CD4-positive, alpha-beta T cell (primary cell): Measurements from ENCODE around the gene TMEM132C. TPM values are rescaled to one million over a fixed set of nuclear protein-coding genes. Genes with fewer than 3 reads are reported as not detected.

Source experiments
- ATAC-seq: fragments of 200-7000 bp; cut with Tn5 transposase; one replicate; pipeline ENCODE4 v1.10.0; 2022; ENCODE audit warnings: mild to moderate bottlenecking; ENCODE audit not compliant: poor library complexity
- CTCF ChIA-PET: fragments of 350-600 bp; sonication (Branson Sonifier 250); formaldehyde crosslinking; loops from one replicate; lab custom pipeline; 2021; ENCODE audit warnings: antibody characterized with exemption, inconsistent platforms; lab: Charles Lee
- POLR2A ChIA-PET: fragments of 350-600 bp; sonication (Branson Sonifier 250); formaldehyde crosslinking; loops from one replicate; lab custom pipeline; 2021; ENCODE audit warnings: antibody characterized with exemption, inconsistent platforms; lab: Charles Lee
- DNase-seq, 14 experiments: peaks; one replicate each; pipeline ENCODE4 v3.0.0-alpha.2; 2013 to 2020; ENCODE audit warnings: mixed read lengths in 2 of 14
- H3K27ac ChIP-seq, 2 donors: one replicate each; pipeline versions ENCODE4 v1.5.1 to v1.7.0; 2013; ENCODE audit warnings: low read length in 2 of 2, low read depth in 1 of 2, mild to moderate bottlenecking in 1 of 2
- H3K27me3 ChIP-seq, 2 experiments: 1 replicate in 1 of 2; 2 replicates in 1 of 2; pipeline versions ENCODE4 v1.6.1 to v1.7.0; 2013; ENCODE audit warnings: low read length in 2 of 2, control low read depth in 1 of 2, mild to moderate bottlenecking in 1 of 2, moderate library complexity in 1 of 2; ENCODE audit not compliant: insufficient read depth in 2 of 2, control insufficient read depth in 1 of 2
- H3K36me3 ChIP-seq: one replicate; pipeline ENCODE4 v1.6.1; 2013; ENCODE audit warnings: low read length, control low read depth; ENCODE audit not compliant: insufficient read depth
- H3K4me1 ChIP-seq: one replicate; pipeline ENCODE4 v1.6.1; 2013; ENCODE audit warnings: low read length, control low read depth; ENCODE audit not compliant: insufficient read depth
- H3K4me3 ChIP-seq: one replicate; pipeline ENCODE4 v1.5.1; 2013; ENCODE audit warnings: mild to moderate bottlenecking, low read length, moderate library complexity
- H3K9me3 ChIP-seq, 2 experiments: 1 replicate in 1 of 2; 2 replicates in 1 of 2; pipeline versions ENCODE4 v1.6.1 to v1.7.0; 2013; ENCODE audit warnings: low read length in 2 of 2, mild to moderate bottlenecking in 2 of 2, control low read depth in 1 of 2, moderate library complexity in 1 of 2; ENCODE audit not compliant: control insufficient read depth in 1 of 2, insufficient read depth in 1 of 2
- H3K27ac Mint-ChIP-seq: one replicate; pipeline ENCODE4 v1.8.0; 2020; ENCODE audit warnings: mixed read lengths
- H3K27me3 Mint-ChIP-seq: one replicate; pipeline ENCODE4 v1.8.0; 2021; ENCODE audit warnings: mixed read lengths
- H3K36me3 Mint-ChIP-seq: one replicate; pipeline ENCODE4 v1.8.0; 2021; ENCODE audit warnings: low read depth, mixed read lengths
- H3K4me1 Mint-ChIP-seq: one replicate; pipeline ENCODE4 v1.8.0; 2021; ENCODE audit warnings: low read depth, mixed read lengths
- H3K4me3 Mint-ChIP-seq: one replicate; pipeline ENCODE4 v1.8.0; 2020; ENCODE audit warnings: mild to moderate bottlenecking, mixed read lengths
- H3K9me3 Mint-ChIP-seq: one replicate; pipeline ENCODE4 v1.8.0; 2020; ENCODE audit warnings: mixed read lengths
- CTCF ChIP-seq: fragments of 200-600 bp; IDR thresholded peaks from one replicate; pipeline ENCODE4 v1.8.0; 2022; ENCODE audit warnings: antibody characterized with exemption, mild to moderate bottlenecking
- intact Hi-C, 2 experiments: fragments of 100-400 bp; cut with DNase I in 1 of 2; cut with micrococcal nuclease in 1 of 2; formaldehyde crosslinking; loops; one replicate each; pipeline versions ENCODE4 v1.15.1 to v1.9.0; 2023 to 2025; cut with DNase I, micrococcal nuclease
- total RNA-seq, 174 experiments: library from RNA in 2 of 174; stranded (reverse) in 2 of 174; gene quantifications; one replicate each; pipeline ENCODE4 v1.2.3 and lab custom pipeline; 2021 to 2026

The TMEM132C gene
- total RNA-seq, 2 experiments from 2014 or later = not detected

- Histone ChIP-seq H3K4me3 (no peak overlapping the region), H3K27ac (no peak overlapping the region), H3K4me1 (no peaks in the 10 kb centered on the region), H3K27me3 (peaks cover 37 to 45% of the 10 kb centered on the region in 2 experiments), H3K9me3 (peaks cover 0 to 24% of the 10 kb centered on the region in 2 experiments), H3K36me3 (no peaks in the 10 kb centered on the region)
- H3K36me3 Mint-ChIP-seq = no peaks in the 10 kb centered on the region
- H3K27ac Mint-ChIP-seq = no peak overlapping the region
- ChIA-PET POLR2A (no interaction called here), CTCF (no interaction called here)
- no peaks in the 10 kb centered on the region for H3K4me1 Mint-ChIP-seq
- peaks cover 11% of the 10 kb centered on the region for H3K9me3 Mint-ChIP-seq
- peaks cover 71% of the 10 kb centered on the region for H3K27me3 Mint-ChIP-seq
- intact Hi-C loops = no loop called here
- no peak for ATAC-seq
- DNase-seq = no peak
- H3K4me3 Mint-ChIP-seq = no peak overlapping the region
- TF ChIP-seq CTCF = no peak
Observed at GRCh38 chr12:128267651-128268378, 845 bp downstream of the TMEM132C start.

GRCh38 chr12:128268379-128268995, 1.5 kb downstream of the TMEM132C start:
- TF ChIP-seq CTCF = no peak
- H3K27ac ChIP-seq = no peak overlapping the region
- H3K9me3 ChIP-seq = peaks cover 0 to 24% of the 10 kb centered on the region in 2 experiments
- POLR2A ChIA-PET = no interaction called here
- H3K4me1 ChIP-seq = no peaks in the 10 kb centered on the region
- Mint-ChIP-seq H3K4me1 (no peaks in the 10 kb centered on the region), H3K27me3 (peaks cover 65% of the 10 kb centered on the region), H3K36me3 (no peaks in the 10 kb centered on the region), H3K4me3 (no peak overlapping the region), H3K27ac (no peak overlapping the region), H3K9me3 (peaks cover 6% of the 10 kb centered on the region)
- CTCF ChIA-PET = no interaction called here
- intact Hi-C loops = no loop called here
- H3K4me3 ChIP-seq = no peak overlapping the region
- DNase-seq = no peak
- no peak for ATAC-seq
- H3K36me3 ChIP-seq = no peaks in the 10 kb centered on the region
- H3K27me3 ChIP-seq = peaks cover 37 to 45% of the 10 kb centered on the region in 2 experiments

- Mint-ChIP-seq H3K4me1 (no peaks in the 10 kb centered on the region), H3K27ac (no peak overlapping the region), H3K36me3 (no peaks in the 10 kb centered on the region), H3K9me3 (peaks cover 8% of the 10 kb centered on the region), H3K27me3 (peaks cover 58% of the 10 kb centered on the region), H3K4me3 (no peak overlapping the region)
- ATAC-seq (no peak), DNase-seq (no peak)
- intact Hi-C loops = no loop called here
- no peak overlapping the region for H3K27ac ChIP-seq
- H3K9me3 ChIP-seq = peaks cover 4 to 24% of the 10 kb centered on the region in 2 experiments
- no peaks in the 10 kb centered on the region for H3K4me1 ChIP-seq
- H3K36me3 ChIP-seq = no peaks in the 10 kb centered on the region
- POLR2A ChIA-PET = no interaction called here
- H3K4me3 ChIP-seq = no peak overlapping the region
- TF ChIP-seq CTCF = no peak
- peaks cover 35 to 45% of the 10 kb centered on the region in 2 experiments for H3K27me3 ChIP-seq
- CTCF ChIA-PET = no interaction called here
Observed at GRCh38 chr12:128269181-128269591, 2.2 kb downstream of the TMEM132C start.
